Kidney (tissue), 14 donors: ENCODE measurements around the gene LRPAP1. TPM values are rescaled to one million over a fixed set of nuclear protein-coding genes. Genes with fewer than 3 reads are reported as not detected.

Experiments
- DNase-seq, 5 donors: peaks; one replicate each; pipeline ENCODE4 v3.0.0-alpha.2; 2013 to 2020
- FAIRE-seq: peaks from 2 replicates; lab custom pipeline; 2012; peaks lifted over from hg19 to GRCh38; lab: Jason Lieb, UNC
- H3K27ac ChIP-seq, 2 donors: one replicate each; pipeline ENCODE4 v1.7.0; 2013; ENCODE audit warnings: low read depth in 2 of 2, low read length in 2 of 2, inconsistent platforms in 1 of 2
- H3K27me3 ChIP-seq: one replicate; pipeline ENCODE4 v1.7.1; 2013; ENCODE audit warnings: low read length, inconsistent platforms; ENCODE audit not compliant: control insufficient read depth, insufficient read depth
- H3K36me3 ChIP-seq, 3 donors: one replicate each; pipeline versions ENCODE4 v1.7.0 to v1.7.1; 2013; ENCODE audit warnings: low read length in 3 of 3, control low read depth in 1 of 3, inconsistent platforms in 1 of 3; ENCODE audit not compliant: insufficient read depth in 3 of 3, control insufficient read depth in 2 of 3
- H3K4me1 ChIP-seq, 3 donors: one replicate each; pipeline versions ENCODE4 v1.7.0 to v1.7.1; 2013; ENCODE audit warnings: low read length in 3 of 3, inconsistent platforms in 1 of 3, low read depth in 1 of 3; ENCODE audit not compliant: control insufficient read depth in 2 of 3, insufficient read depth in 2 of 3
- H3K4me3 ChIP-seq, 3 donors: one replicate each; pipeline versions ENCODE4 v1.7.0 to v1.8.1; 2013; ENCODE audit warnings: low read length in 3 of 3, control low read depth in 1 of 3, inconsistent platforms in 1 of 3
- H3K9ac ChIP-seq, 3 donors: one replicate each; pipeline versions ENCODE4 v1.7.0 to v1.7.1; 2013; ENCODE audit warnings: low read length in 3 of 3, control low read depth in 1 of 3, inconsistent platforms in 1 of 3
- H3K9me3 ChIP-seq, 3 donors: one replicate each; pipeline versions ENCODE4 v1.7.0 to v1.7.1; 2013; ENCODE audit warnings: low read length in 3 of 3, control low read depth in 1 of 3, inconsistent platforms in 1 of 3; ENCODE audit not compliant: control insufficient read depth in 2 of 3, insufficient read depth in 1 of 3
- intact Hi-C: fragments of 100-400 bp; cut with DNase I; formaldehyde crosslinking; loops from one replicate; pipeline ENCODE4 v1.11.1; 2022
- polyA plus RNA-seq: library from polyadenylated mRNA; stranded (reverse); fragments of 350-450 nt; fragmentation: Illumina TruSeq; extraction: RNeasy Lipid Tissue Mini Kit (QIAGEN cat#74804); gene quantifications from one replicate; pipeline ENCODE4 v1.2.3, GENCODE V29; 2014; ENCODE audit warnings: low read depth, low replicate concordance; ENCODE audit not compliant: insufficient read depth
- total RNA-seq: library from RNA; stranded (reverse); fragmentation: NEBNext Ultra II Directional; extraction: Animal tissue kit (Norgen Biotek cat#: 25700); gene quantifications from one replicate; pipeline ENCODE4 v1.2.1, GENCODE V29; 2021
- TF ChIP-seq, protein P1 (sequence below): IDR thresholded peaks from 3 replicates; pipeline ENCODE4 v1.5.1; 2012; ENCODE audit warnings: mild to moderate bottlenecking, moderate library complexity, borderline replicate concordance; ENCODE audit not compliant: insufficient read depth; ENCODE audit errors: extremely low read depth
- donor health status: control.
- donor health status: control.
- donor health status: control.
- donor health status: control.
- donor health status: control.
- donor health status: DM: yes; HTN: yes; CAD: no.
- donor health status: Normal renal cell carcinoma (clear cell type).

Gene LRPAP1
- total and polyA plus RNA-seq, 2 donors from 2014 or later = 204 to 373 TPM

DNA sequence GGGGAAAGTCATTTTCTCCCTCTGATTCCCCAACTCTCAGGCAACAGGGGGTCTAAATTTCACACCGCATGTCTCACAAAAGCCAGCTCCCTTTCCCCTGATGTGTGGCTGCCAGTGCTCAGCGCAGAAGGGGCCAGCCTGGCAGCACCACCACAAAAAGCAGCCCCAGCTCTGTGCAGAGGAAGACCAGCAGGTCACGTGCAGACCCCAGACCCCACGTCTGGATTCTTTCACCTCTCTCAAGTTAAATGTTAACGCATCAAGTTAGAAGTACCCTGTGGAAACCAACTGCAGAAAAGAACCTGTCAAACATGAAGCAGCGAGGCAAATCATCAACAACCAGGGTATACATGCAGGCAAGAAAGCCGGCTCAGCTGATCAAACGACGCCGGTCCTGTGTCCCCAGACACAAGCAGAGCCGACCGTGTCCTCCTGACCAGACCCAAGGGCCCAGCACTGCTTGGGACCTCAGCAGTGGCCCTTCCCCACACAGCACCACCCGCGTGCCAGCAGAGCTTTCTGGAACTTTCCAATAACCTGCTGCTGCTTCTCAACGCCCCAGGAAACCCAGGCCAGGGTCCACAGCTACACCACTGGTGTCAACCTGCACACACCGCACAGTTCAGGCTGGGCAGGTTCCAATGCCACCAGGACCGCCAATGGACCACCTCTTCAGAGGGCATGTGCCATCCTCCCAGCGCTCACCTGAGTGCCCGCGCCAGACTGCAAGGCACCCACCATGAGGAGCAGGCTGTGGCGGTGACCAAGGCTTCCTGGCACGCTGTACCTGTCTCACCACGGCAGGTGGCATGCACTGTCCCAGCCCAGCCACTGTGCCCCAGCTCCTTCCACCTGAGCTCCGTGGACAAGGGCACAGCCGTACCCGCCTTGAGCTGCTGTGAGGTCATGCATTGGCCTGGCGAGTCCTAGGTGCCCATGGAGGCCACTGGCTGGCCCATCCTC lies 4.0 kb downstream of the LRPAP1 start:
- TF ChIP-seq, protein P1, sequence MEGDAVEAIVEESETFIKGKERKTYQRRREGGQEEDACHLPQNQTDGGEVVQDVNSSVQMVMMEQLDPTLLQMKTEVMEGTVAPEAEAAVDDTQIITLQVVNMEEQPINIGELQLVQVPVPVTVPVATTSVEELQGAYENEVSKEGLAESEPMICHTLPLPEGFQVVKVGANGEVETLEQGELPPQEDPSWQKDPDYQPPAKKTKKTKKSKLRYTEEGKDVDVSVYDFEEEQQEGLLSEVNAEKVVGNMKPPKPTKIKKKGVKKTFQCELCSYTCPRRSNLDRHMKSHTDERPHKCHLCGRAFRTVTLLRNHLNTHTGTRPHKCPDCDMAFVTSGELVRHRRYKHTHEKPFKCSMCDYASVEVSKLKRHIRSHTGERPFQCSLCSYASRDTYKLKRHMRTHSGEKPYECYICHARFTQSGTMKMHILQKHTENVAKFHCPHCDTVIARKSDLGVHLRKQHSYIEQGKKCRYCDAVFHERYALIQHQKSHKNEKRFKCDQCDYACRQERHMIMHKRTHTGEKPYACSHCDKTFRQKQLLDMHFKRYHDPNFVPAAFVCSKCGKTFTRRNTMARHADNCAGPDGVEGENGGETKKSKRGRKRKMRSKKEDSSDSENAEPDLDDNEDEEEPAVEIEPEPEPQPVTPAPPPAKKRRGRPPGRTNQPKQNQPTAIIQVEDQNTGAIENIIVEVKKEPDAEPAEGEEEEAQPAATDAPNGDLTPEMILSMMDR = no peak
- Histone ChIP-seq H3K36me3 (peaks cover 2 to 26% (median 15%) of the 10 kb centered on the region in 3 donors), H3K27ac (no peak overlapping the region), H3K4me1 (peaks cover 0 to 29% (median 13%) of the 10 kb centered on the region in 3 donors), H3K4me3 (no peak overlapping the region), H3K27me3 (no peaks in the 10 kb centered on the region), H3K9ac (no peak overlapping the region), H3K9me3 (no peaks in the 10 kb centered on the region)
- FAIRE-seq = no peak
- intact Hi-C loops = no loop called here
- peak in 4 of 5 donors; percentile 37 to 68 (median 50) for DNase-seq

DNA sequence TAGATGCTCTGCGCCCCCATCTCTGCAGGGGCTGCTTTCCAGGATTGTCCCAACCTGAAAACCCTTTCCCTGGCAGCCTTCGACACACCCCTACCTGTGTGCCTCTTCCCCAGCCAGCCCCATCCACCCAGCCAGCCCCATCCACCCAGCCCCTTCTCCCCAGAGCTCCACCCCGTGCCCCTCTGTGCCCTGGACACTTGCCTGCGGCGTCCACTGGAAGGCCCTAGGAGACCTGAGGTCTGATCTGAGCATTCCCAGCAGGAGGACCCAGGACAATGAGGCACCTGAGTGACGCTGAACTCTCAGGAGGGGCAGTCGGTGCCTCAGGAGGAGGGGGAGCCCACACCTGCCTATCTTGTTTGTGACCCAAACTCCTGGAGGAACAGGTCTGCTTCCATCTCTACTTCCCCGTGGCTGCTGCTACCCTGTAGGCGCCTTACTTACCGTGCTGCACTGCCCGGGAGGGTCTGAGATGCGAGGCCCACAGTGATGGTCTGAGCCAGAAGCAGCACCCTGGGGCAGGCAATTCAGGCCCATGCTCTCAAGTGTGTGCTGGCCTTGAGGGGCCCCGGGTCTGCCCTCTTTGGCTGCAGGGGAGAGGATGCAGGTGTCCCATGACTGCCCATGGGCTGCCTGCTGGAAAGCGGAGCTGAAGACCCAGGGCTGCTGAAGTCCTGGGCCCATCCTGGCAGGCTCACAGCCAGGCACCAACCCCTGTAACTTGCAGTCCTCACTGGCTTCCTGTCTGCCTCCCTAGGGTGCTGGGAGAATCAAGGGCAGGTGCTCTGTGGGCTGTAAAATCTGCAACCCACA lies 4.9 kb downstream of the LRPAP1 start:
- FAIRE-seq (no peak), DNase-seq (peak in 1 of 5 donors; percentile 66)
- Histone ChIP-seq H3K4me1 (peaks cover 0 to 24% (median 13%) of the 10 kb centered on the region in 3 donors), H3K9me3 (no peaks in the 10 kb centered on the region), H3K36me3 (peaks cover 2 to 30% (median 19%) of the 10 kb centered on the region in 3 donors), H3K9ac (no peak overlapping the region), H3K27me3 (no peaks in the 10 kb centered on the region), H3K4me3 (no peak overlapping the region), H3K27ac (no peak overlapping the region)
- intact Hi-C loops = no loop called here
- TF ChIP-seq, protein P1 = no peak

DNA sequence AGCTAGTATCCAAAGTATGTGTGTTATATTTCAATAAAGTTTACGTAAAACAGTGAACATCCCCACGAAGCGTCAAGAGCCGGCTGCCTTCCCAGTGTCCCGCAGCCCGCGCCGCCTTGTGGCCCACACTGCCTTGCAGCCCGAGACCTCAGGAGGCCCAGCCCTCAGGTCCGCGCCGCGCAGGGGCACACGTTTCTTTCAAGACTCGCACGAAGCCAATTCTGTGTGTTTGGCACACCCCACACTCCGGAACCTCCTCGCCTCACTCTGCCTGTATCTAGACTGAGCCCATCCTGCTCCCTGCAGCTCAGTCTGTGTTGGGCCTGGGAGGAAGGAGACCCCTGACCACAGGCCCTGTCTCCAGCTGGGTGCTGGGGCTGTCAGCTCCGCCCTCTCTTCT lies 5.8 kb downstream of the LRPAP1 start:
- intact Hi-C loops = no loop called here
- no peaks in the 10 kb centered on the region for H3K9me3 ChIP-seq
- H3K4me3 ChIP-seq = no peak overlapping the region
- peak in 1 of 5 donors; percentile 56 for DNase-seq
- no peaks in the 10 kb centered on the region for H3K27me3 ChIP-seq
- H3K27ac ChIP-seq = no peak overlapping the region
- H3K4me1 ChIP-seq = peaks cover 0 to 22% (median 13%) of the 10 kb centered on the region in 3 donors
- H3K36me3 ChIP-seq = peaks cover 2 to 34% (median 21%) of the 10 kb centered on the region in 3 donors
- TF ChIP-seq, protein P1 = no peak
- H3K9ac ChIP-seq = no peak overlapping the region
- FAIRE-seq = no peak
